ENCODE data around the gene ABCB11.

DNA sequence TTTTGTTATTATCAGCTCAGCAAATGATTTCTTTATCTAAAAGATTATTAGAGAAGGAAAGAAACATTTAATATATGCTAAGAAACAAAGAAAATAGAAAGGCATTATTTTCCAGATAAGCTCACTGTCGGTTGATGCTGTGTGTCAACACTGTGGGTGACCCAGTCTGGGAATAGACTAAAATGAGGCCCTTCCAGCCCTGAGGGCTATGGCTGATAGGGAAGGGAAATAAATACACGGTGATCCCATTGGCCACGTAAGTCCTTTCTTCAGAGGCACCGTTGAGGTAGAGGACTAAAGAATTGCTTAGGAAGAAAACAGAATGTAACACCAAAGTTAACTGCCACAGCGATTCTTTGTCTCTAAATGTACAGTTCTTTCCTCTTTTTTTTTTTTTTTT lies 1.8 kb downstream of the ABCB11 start:
- TF ChIP-seq CTCF (IDR thresholded peaks at IDR 0.05), result no peak
- TF ChIP-seq EP300 (IDR thresholded peaks at IDR 0.05), result no peak
